Measurements from ENCODE around the gene MLC1. TPM values are rescaled to one million over a fixed set of nuclear protein-coding genes. Genes with fewer than 3 reads are reported as not detected.

The MLC1 gene
- total RNA-seq, 1 donor from 2014 or later, result not detected

DNA sequence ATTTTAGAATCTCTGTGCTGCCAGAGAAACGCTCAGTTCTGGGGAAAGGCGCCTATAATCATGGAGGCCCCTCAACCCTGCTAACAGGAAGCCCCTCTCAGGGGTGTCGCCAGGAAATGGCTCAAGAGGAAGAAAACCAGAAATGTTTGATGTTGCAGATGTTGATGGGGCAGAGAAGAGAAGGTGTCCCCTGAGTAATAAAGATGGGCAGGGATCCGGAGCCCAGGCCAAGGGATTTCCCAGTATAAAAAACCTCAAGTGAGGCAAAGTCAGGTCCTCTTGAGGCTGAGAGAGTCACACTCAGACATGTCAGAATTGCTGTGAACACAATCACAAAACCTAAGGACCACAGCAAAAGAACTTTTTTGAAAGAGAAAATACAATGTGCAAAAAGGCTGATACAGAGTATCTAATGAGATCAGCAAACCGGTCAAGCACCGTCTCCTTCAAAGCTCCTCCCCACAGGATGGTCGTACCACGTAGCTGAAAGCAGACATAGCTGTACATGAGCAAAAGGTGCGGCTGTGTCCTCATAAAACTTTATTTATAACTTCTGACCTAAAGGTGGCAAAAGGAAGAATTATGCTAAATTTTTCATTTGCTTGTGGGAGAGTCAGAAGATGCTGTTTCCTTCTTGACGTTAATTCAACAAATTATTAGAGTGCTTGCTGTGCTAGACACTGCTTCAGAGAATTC lies 16.8 kb upstream of the MLC1 start:
- H3K27me3 Mint-ChIP-seq, result peaks cover 6% of the 10 kb centered on the region
- no peaks in the 10 kb centered on the region for H3K9me3 Mint-ChIP-seq (ENCODE audit: low read depth)
- DNase-seq (ENCODE audit: low spot score, unreplicated experiment), result no peak
- no peaks in the 10 kb centered on the region for H3K4me1 Mint-ChIP-seq (ENCODE audit: low read depth)
- H3K4me3 Mint-ChIP-seq (ENCODE audit: low read depth), result no peak overlapping the region
- no peak overlapping the region for H3K27ac Mint-ChIP-seq
- TF ChIP-seq, protein P1, sequence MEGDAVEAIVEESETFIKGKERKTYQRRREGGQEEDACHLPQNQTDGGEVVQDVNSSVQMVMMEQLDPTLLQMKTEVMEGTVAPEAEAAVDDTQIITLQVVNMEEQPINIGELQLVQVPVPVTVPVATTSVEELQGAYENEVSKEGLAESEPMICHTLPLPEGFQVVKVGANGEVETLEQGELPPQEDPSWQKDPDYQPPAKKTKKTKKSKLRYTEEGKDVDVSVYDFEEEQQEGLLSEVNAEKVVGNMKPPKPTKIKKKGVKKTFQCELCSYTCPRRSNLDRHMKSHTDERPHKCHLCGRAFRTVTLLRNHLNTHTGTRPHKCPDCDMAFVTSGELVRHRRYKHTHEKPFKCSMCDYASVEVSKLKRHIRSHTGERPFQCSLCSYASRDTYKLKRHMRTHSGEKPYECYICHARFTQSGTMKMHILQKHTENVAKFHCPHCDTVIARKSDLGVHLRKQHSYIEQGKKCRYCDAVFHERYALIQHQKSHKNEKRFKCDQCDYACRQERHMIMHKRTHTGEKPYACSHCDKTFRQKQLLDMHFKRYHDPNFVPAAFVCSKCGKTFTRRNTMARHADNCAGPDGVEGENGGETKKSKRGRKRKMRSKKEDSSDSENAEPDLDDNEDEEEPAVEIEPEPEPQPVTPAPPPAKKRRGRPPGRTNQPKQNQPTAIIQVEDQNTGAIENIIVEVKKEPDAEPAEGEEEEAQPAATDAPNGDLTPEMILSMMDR (IDR thresholded peaks at IDR 0.05; ENCODE audit: unreplicated experiment), result no peak
- H3K36me3 Mint-ChIP-seq (ENCODE audit: insufficient read depth), result no peaks in the 10 kb centered on the region

DNA sequence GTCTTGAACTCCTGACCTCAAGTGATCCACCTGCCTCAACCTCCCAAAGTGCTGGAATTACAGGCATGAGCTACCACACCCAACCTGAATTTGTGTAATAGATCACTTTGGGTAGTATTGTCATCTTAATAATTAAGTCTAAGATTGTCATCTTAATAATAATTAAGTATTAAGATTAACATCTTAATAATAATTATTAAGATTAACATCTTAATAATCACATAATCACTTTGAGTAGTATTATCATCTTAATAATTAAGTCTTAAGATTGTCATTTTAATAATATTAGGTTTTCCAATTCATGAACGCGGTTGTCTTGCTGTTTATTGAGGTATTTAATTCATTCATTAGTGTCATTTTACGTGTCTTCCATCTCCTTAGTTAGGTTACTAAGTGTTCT lies 12.8 kb upstream of the MLC1 start:
- no peak for DNase-seq (ENCODE audit: low spot score, unreplicated experiment)
- Mint-ChIP-seq H3K27ac (no peak overlapping the region), H3K9me3 (ENCODE audit: low read depth) (no peaks in the 10 kb centered on the region), H3K27me3 (peaks cover 15% of the 10 kb centered on the region), H3K36me3 (ENCODE audit: insufficient read depth) (no peaks in the 10 kb centered on the region), H3K4me1 (ENCODE audit: low read depth) (no peaks in the 10 kb centered on the region), H3K4me3 (ENCODE audit: low read depth) (no peak overlapping the region)
- TF ChIP-seq, protein P1 (IDR thresholded peaks at IDR 0.05; ENCODE audit: unreplicated experiment), result no peak

DNA sequence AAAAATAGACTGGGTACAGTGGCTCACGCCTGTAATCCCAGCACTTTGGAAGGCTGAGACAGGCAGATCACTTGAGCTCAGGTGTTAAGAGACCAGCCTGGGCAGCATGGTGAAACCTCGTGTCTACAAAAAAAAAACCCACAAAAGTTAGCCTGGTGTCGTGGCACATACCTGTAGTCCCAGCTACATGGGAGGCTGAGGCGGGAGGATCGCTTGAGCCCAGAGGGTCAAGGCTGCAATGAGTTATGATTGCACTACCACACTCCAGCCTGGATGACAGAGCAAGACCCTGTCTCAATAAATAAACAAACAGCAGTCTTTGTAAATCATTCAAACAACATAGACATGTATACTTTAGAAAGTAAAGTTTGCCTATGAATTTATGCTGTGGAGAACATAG lies 7.1 kb upstream of the MLC1 start:
- H3K36me3 Mint-ChIP-seq (ENCODE audit: insufficient read depth), result peaks cover 2% of the 10 kb centered on the region
- DNase-seq (ENCODE audit: low spot score, unreplicated experiment), result no peak
- TF ChIP-seq, protein P1 (IDR thresholded peaks at IDR 0.05; ENCODE audit: unreplicated experiment), result no peak
- no peak overlapping the region for H3K27ac Mint-ChIP-seq
- peaks cover 3% of the 10 kb centered on the region for H3K9me3 Mint-ChIP-seq (ENCODE audit: low read depth)
- no peaks in the 10 kb centered on the region for H3K4me1 Mint-ChIP-seq (ENCODE audit: low read depth)
- no peak overlapping the region for H3K4me3 Mint-ChIP-seq (ENCODE audit: low read depth)
- peaks cover 25% of the 10 kb centered on the region for H3K27me3 Mint-ChIP-seq

DNA sequence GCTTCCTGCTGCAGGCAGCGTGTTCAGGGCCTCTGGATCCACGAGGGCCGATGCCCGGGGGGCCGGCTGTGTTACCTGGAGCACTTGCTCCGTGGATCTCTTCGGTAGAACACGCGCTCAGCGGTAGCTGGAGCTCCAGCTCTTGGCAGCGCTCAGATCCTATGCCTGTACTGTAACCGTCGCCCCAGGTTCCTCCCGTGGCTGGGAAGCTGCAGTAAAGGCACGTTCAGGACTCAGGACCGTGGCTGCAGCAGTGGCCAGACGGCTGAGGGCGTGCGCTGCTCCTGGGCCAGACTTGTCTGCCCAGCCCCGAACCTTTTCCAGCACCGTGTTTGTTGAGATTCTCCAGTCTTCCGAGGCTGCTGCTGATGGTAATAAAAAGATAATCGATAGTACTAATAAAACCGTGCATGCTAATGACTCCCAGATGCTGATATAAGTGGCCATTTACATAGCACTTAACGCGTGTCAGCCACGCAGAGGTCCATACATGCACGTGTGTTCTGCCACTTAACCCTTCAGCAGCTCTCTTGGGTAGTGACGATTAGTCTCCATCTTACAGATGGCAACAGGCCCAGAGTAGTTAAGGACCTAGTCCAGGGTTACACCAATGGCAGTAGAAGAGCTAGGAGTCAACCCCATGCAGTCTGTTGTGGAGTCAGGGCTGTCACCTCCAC lies 6.0 kb upstream of the MLC1 start:
- H3K4me1 Mint-ChIP-seq (ENCODE audit: low read depth), result no peaks in the 10 kb centered on the region
- H3K27ac Mint-ChIP-seq, result no peak overlapping the region
- no peak overlapping the region for H3K4me3 Mint-ChIP-seq (ENCODE audit: low read depth)
- peaks cover 2% of the 10 kb centered on the region for H3K36me3 Mint-ChIP-seq (ENCODE audit: insufficient read depth)
- TF ChIP-seq, protein P1 (IDR thresholded peaks at IDR 0.05; ENCODE audit: unreplicated experiment), result no peak
- peaks cover 3% of the 10 kb centered on the region for H3K9me3 Mint-ChIP-seq (ENCODE audit: low read depth)
- peaks cover 20% of the 10 kb centered on the region for H3K27me3 Mint-ChIP-seq
- no peak for DNase-seq (ENCODE audit: low spot score, unreplicated experiment)

DNA sequence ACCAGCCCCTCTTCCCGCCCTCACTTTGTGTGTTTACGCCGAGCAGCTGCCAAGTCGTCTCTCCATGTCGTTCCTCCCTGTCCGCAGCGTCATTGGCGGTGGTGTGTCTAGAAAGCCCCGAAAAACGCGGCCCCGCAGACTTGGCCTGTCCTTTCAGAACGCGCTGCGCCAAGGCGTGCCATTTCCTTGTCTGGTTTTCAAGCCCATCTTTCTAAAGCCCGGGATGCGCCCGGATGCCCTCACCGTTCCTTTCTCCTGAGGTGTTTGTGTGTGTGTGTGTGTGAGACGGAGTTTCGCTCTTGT lies 5.1 kb upstream of the MLC1 start:
- Mint-ChIP-seq H3K9me3 (ENCODE audit: low read depth) (peaks cover 3% of the 10 kb centered on the region), H3K36me3 (ENCODE audit: insufficient read depth) (peaks cover 2% of the 10 kb centered on the region), H3K4me3 (ENCODE audit: low read depth) (no peak overlapping the region), H3K27me3 (peaks cover 19% of the 10 kb centered on the region), H3K4me1 (ENCODE audit: low read depth) (peaks cover under 1% of the 10 kb centered on the region), H3K27ac (no peak overlapping the region)
- DNase-seq (ENCODE audit: low spot score, unreplicated experiment), result no peak
- TF ChIP-seq, protein P1 (IDR thresholded peaks at IDR 0.05; ENCODE audit: unreplicated experiment), result no peak
